OCI-LY3 (cell line): ENCODE results near the gene SEC22A.

Experiments used
- H2AFZ ChIP-seq: fragments of 200-600, 300-600 bp; shearing (Covaris generic); 2 replicates; pipeline ENCODE4 v1.6.0; 2014; ENCODE audit warnings: antibody characterized with exemption, low read depth, low read length
- H3K27ac ChIP-seq: fragments of 200-600, 300-600 bp; sonication (generic); 2 replicates; pipeline ENCODE4 v1.5.1; 2014; ENCODE audit warnings: mild to moderate bottlenecking, low read length, moderate library complexity, mixed read lengths
- H3K27me3 ChIP-seq: fragments of 200-600, 300-600 bp; sonication (generic); 2 replicates; pipeline ENCODE4 v1.6.1; 2014; ENCODE audit warnings: low read depth, low read length, mixed read lengths
- H3K36me3 ChIP-seq: fragments of 200-600, 300-600 bp; sonication (generic); replicated peaks from 2 replicates; pipeline ENCODE3; 2014; ENCODE audit warnings: low read depth, low read length, mixed read lengths
- H3K4me1 ChIP-seq: fragments of 300-600, 200-600 bp; sonication (generic); 2 replicates; pipeline ENCODE4 v1.6.1; 2014; ENCODE audit warnings: low read length, mixed read lengths
- H3K4me2 ChIP-seq: fragments of 200-600, 300-600 bp; sonication (generic); 2 replicates; pipeline ENCODE4 v1.6.1; 2014; ENCODE audit warnings: low read length, mixed read lengths
- H3K4me3 ChIP-seq: fragments of 300-600, 200-600 bp; sonication (generic); 2 replicates; pipeline ENCODE4 v1.5.1; 2014; ENCODE audit warnings: antibody characterized with exemption, mild to moderate bottlenecking, low read length, moderate library complexity
- H3K79me2 ChIP-seq: fragments of 300-600, 200-600 bp; shearing (Covaris generic); 2 replicates; pipeline ENCODE4 v1.6.1; 2014; ENCODE audit warnings: mild to moderate bottlenecking, low read length, mixed read lengths
- H3K9ac ChIP-seq: fragments of 300-600, 200-600 bp; shearing (Covaris generic); 2 replicates; pipeline ENCODE4 v1.6.0; 2014; ENCODE audit warnings: mild to moderate bottlenecking, low read length, moderate library complexity
- H3K9me3 ChIP-seq: fragments of 200-600, 300-600 bp; shearing (Covaris generic); 2 replicates; pipeline ENCODE4 v1.6.1; 2014; ENCODE audit warnings: low read length, mixed read lengths; ENCODE audit not compliant: insufficient read depth
- H4K20me1 ChIP-seq: fragments of 200-600, 300-600 bp; sonication (generic); 2 replicates; pipeline ENCODE4 v1.6.1; 2016; ENCODE audit warnings: low read length, mixed read lengths; ENCODE audit not compliant: insufficient read depth
- CTCF ChIP-seq: fragments of 200-600, 300-600 bp; sonication (generic); IDR thresholded peaks from 2 replicates; pipeline ENCODE4 v1.5.1; 2014; ENCODE audit warnings: antibody characterized with exemption, low read length, low read depth
- EZH2phosphoT487 ChIP-seq: fragments of 200-600 bp; shearing (Covaris generic); IDR thresholded peaks from 2 replicates; pipeline ENCODE4 v1.6.1; 2018; ENCODE audit warnings: antibody characterized with exemption, mixed run types, low read depth

The SEC22A gene

GRCh38 chr3:123289391-123290106 is 87.8 kb downstream of the SEC22A start:
- Histone ChIP-seq H3K36me3 (no peaks in the 10 kb centered on the region), H3K4me3 (no peak overlapping the region), H3K79me2 (no peaks in the 10 kb centered on the region), H3K4me1 (no peaks in the 10 kb centered on the region), H3K4me2 (no peak overlapping the region), H3K27me3 (peaks cover 20% of the 10 kb centered on the region), H2AFZ (no peak overlapping the region), H3K9ac (no peak overlapping the region), H3K27ac (no peak overlapping the region), H4K20me1 (peaks cover 5% of the 10 kb centered on the region; the same call in 1 of the 2 replicates), H3K9me3 (no peaks in the 10 kb centered on the region)
- no peak for TF ChIP-seq CTCF
- no peak for TF ChIP-seq EZH2phosphoT487

- H4K20me1 ChIP-seq: peaks cover 5% of the 10 kb centered on the region; the same call in 1 of the 2 replicates
- no peaks in the 10 kb centered on the region for H3K9me3 ChIP-seq
- H3K9ac ChIP-seq: no peak overlapping the region
- no peak overlapping the region for H3K4me3 ChIP-seq
- H3K79me2 ChIP-seq: no peaks in the 10 kb centered on the region
- no peak overlapping the region for H2AFZ ChIP-seq
- H3K4me2 ChIP-seq: no peak overlapping the region
- peaks cover 20% of the 10 kb centered on the region for H3K27me3 ChIP-seq
- H3K4me1 ChIP-seq: no peaks in the 10 kb centered on the region
- no peak overlapping the region for H3K27ac ChIP-seq
- TF ChIP-seq EZH2phosphoT487 (no peak), CTCF (no peak)
- no peaks in the 10 kb centered on the region for H3K36me3 ChIP-seq
Measured at GRCh38 chr3:123290107-123290930, 88.6 kb downstream of the SEC22A start.

- no peak for TF ChIP-seq EZH2phosphoT487
- no peak for TF ChIP-seq CTCF
- Histone ChIP-seq H3K4me2 (no peak overlapping the region), H3K36me3 (no peaks in the 10 kb centered on the region), H2AFZ (no peak overlapping the region), H3K9me3 (no peaks in the 10 kb centered on the region), H3K27ac (no peak overlapping the region), H3K4me3 (no peak overlapping the region), H3K79me2 (no peaks in the 10 kb centered on the region), H3K27me3 (peaks cover 20% of the 10 kb centered on the region), H3K9ac (no peak overlapping the region), H3K4me1 (no peaks in the 10 kb centered on the region), H4K20me1 (peaks cover 5% of the 10 kb centered on the region; the same call in 1 of the 2 replicates)
Measured at GRCh38 chr3:123290962-123291361, 89.2 kb downstream of the SEC22A start.

GRCh38 chr3:123291404-123291803 is 89.7 kb downstream of the SEC22A start:
- H3K4me2 ChIP-seq: no peak overlapping the region

More at GRCh38 chr3:123291404-123291803, 89.7 kb downstream of the SEC22A start:
- Histone ChIP-seq H3K27me3 (peaks cover 20% of the 10 kb centered on the region), H3K27ac (no peak overlapping the region), H2AFZ (no peak overlapping the region), H3K79me2 (no peaks in the 10 kb centered on the region), H3K4me1 (no peaks in the 10 kb centered on the region), H3K9me3 (no peaks in the 10 kb centered on the region), H4K20me1 (peaks cover 5% of the 10 kb centered on the region; the same call in 1 of the 2 replicates), H3K4me3 (no peak overlapping the region), H3K36me3 (no peaks in the 10 kb centered on the region), H3K9ac (no peak overlapping the region)
- TF ChIP-seq EZH2phosphoT487 (no peak), CTCF (no peak)
